GM19397 (cell line): ENCODE data around the gene IKZF3.
"Not testable (repeated sequence)": the region's sequence is repeated elsewhere in the genome, so short reads cannot be mapped to it uniquely, and the experiment has no call there.

Source experiments
- ATAC-seq: cut with Tn5 transposase; IDR thresholded peaks from one replicate; pipeline ENCODE4 v1.9.1; 2021; ENCODE audit warnings: mild to moderate bottlenecking, moderate library complexity; ENCODE audit not compliant: unreplicated experiment

Gene IKZF3

DNA sequence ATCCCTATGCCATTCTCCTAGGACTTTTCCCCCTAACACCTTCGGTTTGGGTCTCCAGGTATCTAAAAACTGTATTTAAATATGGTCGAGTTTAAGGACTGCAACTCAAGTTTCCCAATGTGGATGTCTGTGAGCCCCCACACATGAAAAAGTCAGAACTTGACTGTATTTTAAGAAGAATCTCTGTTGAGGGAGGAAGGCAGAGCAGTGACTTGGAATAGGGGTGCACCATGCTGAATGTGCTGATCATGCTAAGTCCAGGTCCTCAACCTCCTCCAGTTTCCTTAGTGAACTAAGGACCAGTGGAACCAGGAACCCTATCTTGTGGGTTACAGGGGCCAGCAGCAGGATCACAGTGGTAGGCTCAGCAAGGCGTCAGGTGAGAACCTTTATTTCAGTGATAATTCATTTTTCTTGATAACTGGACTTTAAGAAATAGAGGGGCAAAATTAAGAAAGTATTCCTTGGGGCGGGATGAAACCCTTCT is 106.9 kb downstream of the IKZF3 start:
- ATAC-seq = no peak

DNA sequence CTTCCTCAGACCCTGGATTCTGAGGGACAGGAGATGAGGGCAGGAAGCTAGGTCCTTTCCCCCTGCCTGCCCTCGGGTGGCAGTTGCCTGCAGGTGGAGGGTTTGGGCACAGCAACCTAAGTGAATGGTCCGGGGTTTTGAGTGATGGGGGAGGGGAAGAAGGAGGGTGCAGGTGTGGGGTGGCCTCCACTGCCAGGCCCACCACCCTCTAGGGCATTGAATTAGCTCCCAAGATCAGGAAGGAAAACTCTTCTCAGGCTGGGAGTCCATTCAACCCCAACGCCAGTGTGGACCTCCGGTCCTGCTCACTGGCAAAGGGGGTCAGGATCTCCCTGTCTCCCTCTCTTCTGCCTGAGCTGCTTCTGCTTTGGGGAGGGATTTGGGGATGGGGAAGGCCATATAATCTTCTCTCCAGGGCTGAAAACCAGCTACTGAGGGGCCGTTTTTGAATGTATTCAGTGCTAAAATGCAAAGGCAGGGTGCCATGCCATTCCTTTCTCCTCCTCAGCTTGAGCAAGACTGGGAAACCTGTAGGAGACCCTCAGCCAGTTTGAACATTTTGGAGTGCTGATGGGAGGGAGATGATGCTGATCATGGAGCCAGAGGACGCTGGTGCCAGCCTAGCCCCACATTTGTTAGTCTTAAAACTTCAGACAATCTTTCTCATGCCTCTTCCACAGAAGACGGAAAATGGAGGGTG is 107.6 kb downstream of the IKZF3 start:
- no peak for ATAC-seq

DNA sequence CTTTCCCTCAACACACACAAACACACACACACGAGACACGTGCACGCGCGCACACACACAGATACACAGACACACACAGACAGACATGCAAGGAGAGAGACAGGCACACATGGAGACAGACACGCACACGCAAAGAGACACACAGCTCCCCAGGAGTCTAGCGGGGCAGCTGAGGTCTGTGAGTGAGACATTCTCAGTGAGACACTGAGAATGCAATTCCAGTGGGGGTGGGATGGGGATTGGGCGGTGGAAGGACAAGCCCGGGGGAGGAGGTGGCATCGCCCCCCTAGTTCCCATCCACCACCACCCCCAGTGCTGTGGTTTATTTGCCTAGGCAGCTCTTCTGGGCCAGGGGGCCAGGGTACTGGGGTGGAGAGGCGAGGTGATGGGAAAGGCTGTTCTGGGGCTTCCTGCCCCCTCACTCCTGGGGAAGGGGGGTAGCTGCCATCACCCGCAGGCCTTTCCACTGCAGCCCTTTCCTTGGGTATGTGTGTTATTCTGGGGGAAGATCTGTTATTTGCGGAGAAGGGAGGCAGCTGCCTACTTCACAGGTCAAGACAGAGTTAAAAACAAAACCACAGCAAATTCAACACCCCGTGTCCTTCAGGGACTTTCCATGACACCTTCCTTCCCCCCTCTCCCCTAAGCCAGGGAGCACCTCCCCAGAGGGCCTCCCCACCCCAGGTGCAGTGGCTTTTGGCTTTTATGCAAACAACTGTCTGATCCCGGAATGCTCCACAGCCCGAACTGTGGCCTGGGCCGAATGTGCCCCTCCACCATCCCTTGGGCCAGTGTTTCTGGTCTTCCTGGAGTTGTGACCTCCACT is 108.3 kb downstream of the IKZF3 start:
- no peak for ATAC-seq

DNA sequence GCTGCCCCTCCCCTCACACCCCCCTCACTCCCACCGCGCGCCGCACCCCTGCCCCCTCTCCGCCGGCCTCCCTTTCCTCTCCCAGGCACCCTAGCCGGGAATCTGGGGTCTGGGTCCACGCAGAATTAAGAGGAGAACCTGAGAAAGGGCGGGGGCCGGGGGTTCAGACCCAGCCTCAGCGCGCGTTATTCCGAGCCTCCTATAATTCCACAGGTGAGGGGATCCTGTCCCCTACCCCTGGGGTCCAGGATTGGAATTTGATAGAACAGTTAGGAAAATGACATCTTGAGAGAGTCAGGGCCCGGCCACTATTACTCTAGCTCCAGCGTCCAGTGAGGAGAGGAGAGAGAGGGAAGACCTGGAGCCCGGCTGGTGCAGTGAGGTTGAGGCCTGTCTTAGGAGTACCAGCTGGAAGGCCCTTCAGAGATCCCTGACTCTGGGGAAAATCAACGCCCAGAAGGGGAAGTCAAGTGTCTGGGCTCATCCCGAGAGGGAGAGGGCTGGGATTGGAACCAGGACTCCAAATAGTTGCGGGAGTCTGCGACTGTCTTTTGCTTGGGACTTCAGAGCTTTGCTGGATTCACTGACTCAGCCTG is 109.1 kb downstream of the IKZF3 start:
- ATAC-seq = no peak

DNA sequence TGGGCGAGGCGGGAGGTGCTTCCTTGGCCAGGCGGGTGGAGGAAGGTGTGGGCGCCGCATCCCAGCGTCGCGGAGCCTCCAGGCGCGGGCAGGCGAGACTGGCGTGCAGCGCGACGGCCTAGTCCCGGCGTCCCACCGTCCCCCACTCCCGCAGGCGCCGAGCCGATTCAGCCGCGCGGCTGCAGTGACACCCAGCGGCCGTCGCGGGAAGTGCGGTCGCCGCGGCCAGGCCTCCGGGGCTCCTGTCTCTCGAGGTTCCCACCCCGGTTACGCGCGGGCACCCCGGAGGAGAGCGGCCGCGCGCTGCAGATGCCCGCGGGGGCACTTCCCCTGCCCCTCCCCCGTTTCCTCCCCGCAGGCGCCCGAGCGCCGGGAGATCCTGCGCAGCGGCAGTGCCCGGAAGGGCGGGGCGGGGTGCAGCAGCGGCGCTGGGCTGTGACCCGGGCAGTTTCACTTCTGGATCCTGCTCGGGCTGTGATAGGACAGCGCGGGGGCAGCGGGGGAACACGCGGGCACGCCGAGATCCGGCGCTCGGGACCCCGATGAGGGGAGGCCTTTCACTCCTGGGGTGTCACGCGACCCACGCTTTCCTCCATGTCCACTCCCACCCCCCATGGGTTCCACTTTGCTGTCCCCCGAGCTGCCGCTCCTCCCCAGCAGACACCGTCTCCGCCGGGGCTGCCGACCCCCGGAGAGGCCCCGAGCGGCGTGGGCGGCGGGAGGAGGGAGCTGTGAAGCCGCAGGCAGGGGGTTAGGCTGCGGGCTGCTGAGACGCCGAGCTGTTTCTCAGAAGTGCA is 109.8 kb downstream of the IKZF3 start:
- peak; percentile 63 for ATAC-seq

DNA sequence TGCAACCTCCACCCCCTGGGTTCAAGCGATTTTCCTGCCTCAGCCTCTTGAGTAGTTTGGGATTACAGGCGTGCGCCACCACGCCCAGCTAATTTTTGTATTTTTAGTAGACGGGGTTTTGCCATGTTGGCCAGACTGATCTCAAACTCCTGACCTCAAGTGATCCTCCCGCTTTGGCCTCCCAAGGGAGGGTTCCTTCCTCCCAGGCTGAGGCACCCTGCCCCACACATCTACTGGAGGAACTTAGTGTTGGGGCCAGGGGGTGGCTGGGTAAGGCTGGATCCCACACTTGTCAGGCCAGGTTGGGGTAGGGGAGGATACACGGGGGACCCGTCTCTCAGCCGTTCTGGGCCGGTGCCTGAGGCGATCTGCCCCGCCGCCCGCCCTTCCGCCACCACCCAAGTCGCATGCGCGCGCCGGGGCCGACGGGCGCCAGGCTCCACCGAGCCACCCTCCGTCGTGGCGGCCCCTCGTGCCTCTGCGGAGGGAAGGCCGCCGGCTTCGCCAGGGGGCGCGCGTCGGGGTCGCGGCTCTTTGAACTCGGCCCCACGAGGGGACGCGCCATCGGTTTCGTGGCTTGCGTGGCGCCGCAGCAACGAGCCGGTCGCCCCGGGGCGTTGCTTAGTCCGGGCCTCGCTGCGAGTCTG is 110.5 kb downstream of the IKZF3 start:
- ATAC-seq = peak; percentile 28

DNA sequence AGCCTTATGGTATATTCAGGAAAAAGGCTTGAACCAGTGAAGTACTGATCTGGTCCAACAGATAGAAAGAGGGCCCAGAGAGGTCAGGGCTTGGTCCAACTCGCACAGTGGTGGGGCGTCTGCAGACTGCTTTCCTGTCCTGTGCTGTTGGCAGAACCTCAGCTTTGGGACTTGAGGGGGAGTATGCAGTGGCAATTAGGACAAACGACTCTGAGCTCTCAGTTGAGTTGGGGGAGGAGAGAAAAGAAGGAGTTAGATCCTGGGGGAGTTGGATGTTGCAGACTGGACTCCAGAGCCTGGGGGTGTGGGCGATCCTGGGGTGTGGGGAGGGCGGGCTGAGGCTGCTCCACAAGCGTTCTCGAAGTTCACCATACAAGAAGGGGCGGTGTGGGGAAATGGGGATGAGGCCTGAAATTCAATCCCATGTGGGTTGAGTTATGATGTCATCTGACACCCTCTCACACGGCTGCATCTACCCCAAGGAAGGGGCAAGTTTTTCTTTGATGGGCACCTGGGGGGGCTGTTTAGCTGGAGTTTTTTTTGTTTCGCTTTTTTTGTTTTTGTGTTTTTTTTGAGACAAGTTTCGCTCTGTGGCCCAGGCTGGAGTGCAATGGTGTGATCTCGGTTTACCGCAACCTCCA is 111.8 kb downstream of the IKZF3 start:
- ATAC-seq = no peak

DNA sequence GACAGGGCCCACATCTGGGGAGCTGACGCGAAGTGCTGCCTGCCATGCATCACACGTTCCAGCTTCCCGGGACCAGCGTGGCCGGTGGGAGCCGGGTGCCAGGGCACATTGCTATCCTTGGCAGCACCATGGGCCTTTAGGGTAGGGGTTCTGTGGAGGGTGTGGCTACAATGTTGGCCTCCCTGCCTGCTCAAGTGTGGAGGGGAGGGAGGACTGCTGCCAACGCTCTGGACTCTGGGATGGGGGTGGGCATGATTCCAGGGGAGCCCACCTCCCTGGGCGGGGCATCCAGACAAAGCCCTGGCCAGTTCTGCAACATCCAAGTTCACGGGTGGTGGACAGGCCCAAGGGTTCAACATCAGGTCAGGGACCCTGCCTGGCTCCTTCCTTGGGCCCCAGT is 112.5 kb downstream of the IKZF3 start:
- ATAC-seq = no peak

DNA sequence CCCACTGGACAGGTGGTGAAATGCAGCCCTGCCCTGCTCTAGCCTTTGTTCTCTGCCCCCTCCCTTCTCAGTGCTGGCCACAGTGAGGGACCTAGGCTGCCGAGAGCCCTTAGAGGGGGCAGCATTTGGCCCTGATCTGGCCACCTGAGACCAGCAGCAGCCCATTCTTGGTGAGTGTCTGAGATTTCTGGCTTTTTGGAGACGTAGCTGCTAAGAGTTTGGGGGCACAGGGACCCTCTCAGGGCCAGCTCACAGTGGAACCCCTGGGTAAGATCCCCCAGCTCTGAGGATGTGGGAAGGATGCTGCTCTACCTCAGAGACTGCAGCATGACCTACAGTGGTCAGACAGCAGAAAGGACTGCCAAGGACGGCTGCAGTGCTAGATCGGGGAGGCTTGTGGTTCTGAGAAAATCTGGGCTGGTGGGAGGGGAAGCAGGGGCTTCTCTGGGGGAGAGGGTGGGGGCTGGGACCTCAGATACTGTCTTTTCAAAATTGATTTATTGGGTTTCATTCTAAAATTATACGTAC is 113.0 kb downstream of the IKZF3 start:
- no peak for ATAC-seq

DNA sequence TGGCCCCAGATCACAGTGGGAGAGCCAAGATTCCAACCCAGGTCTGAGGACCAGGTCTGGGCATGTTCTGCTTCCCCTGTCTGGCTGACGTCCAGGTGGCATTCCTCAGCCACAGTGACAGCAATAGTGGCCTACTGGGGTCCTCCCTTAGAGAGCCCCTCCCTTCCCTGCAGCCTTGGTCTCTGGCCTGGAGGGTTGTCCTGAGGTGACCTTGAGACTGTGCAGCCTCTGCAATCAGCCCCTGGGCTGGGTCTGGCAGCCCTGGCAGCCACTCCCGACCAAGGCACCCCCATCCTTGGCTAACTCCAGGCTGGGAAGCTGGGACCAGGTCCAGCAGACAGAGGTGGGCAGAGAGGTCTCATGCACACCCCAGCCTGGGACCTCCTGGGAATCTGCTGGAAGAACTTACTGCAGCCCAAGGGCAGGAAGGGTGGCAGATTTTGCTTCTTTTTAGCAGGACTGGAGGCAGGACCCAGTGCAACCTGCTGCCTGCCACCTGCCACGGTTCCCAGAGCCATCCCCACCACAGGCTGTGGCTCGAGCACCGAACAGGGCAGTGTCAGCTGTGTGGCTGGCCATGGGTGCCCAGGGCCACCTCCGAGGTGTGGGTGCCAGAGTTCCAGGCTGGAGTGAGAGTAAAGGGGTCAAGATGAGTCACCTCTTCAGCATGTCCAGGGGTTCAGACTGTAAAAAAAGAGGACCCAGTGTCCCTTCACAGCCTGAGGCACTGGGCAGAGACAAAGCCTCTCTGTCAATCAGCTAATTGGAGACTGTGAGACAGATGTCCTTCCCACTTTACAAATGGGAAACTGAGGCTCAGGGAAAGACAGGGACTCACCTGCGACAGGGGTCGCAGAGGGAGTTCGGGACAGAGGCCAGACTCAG is 113.7 kb downstream of the IKZF3 start:
- no peak for ATAC-seq

DNA sequence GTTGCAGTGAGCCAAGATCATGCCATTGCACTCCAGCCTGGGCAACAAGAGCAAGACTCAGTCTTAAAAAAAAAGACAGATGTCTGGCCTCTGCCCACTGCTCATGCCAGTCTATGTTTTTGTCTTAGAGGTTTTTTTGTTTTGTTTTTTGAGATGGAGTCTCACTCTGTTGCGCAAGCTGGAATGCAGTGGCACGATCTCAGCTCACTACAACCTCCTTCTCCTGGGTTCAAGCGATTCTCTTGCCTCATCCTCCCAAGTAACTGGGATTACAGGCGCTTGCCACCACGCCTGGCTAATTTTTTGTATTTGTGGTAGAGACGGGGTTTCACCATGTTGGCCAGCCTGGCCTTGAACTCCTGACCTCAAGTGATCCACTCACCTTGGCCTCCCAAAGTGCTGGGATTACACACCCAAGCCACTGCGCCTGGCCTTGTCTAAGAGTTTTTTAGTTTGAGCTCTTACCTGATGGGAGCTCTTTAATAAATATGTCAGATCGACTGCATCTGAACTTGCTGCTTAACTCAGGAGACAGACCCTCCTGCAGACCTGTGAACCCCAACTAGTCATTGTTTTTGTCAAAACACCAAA is 115.6 kb downstream of the IKZF3 start:
- not testable (repeated sequence) for ATAC-seq

DNA sequence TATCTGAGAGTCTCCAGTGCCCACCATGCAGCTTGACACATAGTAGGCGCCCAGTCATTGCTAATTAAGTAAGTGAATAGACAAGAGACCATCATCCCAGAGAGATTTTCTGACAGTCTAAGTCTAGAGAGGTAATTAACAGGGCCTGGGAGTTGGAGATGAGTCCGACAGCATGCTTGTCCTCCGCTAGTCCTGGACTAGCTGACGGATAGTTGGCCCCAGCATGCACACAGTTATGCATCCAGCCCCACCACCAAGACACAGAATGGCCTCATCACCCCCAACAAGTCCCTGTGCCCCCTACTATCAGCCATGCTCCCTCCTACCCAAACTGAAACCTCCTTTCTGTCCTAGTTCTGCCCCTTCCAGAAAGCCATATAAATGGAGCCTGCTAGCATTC is 116.4 kb downstream of the IKZF3 start:
- ATAC-seq = no peak

DNA sequence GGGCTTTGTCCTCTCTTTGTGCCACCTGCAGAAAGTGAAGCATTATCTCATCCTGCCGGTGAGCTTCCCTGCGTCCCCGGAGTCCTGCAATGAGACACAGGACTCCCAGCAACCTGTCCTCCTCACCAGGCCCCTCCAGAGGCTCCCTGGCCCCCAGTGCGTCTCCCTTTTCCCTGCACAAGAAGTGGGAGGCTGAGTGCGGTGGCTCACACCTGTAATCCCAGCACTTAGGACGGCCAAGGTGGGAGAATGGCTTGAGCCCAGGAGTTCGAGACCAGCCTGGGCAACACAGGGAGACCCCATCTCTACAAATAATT is 118.0 kb downstream of the IKZF3 start:
- ATAC-seq = no peak

DNA sequence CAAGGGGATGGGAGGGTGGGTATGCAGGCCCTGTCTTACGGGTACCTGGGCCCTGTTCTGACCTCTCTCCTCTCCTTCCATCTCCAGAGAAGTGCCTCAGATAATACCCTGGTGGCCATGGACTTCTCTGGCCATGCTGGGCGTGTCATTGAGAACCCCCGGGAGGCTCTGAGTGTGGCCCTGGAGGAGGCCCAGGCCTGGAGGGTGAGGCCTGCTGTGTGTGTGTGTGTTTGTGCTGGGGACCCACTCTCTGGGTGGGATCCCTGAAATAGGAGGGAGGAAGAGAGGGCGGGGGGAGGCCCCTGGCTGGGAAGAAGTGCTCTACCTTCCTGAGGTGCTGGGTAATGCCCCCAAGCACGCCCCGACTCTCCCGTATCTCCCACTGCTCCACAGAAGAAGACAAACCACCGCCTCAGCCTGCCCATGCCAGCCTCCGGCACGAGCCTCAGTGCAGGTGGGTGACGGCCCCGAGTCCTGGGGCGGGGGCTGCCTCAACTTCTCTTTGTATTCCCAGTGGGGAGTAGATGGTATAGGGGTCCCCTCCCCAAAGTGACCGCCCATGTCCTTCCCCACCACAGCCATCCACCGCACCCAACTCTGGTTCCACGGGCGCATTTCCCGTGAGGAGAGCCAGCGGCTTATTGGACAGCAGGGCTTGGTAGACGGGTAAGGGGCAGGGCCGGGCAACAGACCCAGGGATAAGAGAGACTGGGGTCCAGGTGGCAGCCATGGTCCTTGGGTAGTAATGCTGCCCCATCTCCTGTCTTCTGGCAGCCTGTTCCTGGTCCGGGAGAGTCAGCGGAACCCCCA is 118.6 kb downstream of the IKZF3 start:
- ATAC-seq = no peak

DNA sequence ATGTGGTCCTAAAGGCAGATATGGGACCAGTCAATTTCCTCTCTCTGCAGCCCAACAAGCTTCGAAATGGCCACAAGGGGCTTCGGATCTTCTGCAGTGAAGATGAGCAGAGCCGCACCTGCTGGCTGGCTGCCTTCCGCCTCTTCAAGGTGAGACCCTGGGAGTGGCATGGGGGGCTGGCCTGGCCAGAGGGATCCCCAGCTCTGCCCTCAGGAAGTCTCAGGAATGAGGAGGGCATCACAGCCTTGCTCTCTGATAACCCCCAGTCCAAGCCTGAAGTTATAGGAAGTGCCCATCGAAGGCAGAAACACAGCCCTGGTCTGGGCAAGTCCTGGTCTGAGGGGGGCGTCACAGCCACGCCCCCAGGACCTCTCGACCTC is 119.3 kb downstream of the IKZF3 start:
- ATAC-seq = no peak

DNA sequence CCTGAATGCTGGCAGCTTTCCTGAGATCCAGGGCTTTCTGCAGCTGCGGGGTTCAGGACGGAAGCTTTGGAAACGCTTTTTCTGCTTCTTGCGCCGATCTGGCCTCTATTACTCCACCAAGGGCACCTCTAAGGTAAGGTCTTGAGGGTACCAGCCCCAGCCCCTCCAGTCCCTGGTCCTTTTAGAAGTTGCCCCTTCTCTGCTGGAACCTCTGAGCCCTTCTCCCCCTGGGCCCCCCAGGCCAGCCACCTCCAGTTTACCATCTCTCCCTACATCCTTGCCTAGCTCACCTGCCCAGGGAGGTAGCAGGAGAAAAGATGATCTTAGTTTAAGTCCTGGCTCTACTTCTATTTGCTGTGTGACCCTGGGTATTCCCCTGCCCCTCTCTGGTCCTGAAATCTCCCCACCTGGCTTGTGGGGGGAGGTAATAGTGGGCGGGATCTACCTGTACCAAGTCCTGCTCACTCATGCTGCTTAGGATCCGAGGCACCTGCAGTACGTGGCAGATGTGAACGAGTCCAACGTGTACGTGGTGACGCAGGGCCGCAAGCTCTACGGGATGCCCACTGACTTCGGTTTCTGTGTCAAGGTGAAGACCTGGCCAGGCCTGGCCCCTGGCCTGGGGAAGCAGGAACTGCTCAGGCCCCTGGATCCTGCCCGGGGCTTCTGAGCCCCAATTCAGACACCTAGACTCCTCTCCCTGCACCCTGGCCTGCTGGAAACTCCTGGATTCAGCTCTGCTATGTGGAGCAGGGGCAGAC is 119.9 kb downstream of the IKZF3 start:
- no peak for ATAC-seq

DNA sequence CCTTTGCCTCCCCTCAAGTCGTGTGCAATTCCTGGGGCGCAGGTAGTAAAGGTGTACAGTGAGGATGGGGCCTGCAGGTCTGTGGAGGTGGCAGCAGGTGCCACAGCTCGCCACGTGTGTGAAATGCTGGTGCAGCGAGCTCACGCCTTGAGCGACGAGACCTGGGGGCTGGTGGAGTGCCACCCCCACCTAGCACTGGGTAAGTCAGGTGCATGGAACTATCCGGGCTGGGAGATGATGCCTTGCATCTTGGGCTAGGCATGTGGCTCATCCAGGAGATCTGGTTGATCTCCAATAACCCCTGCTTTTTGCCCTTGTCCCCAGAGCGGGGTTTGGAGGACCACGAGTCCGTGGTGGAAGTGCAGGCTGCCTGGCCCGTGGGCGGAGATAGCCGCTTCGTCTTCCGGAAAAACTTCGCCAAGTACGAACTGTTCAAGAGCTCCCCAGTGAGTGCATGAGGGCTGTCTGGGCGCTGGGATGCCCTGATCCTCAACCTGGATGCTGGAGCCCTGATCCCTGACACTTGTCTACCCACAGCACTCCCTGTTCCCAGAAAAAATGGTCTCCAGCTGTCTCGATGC is 121.2 kb downstream of the IKZF3 start:
- ATAC-seq = no peak
